ENCODE measurements around the gene SRSF1. TPM values are rescaled to one million over a fixed set of nuclear protein-coding genes. Genes with fewer than 3 reads are reported as not detected.

SRSF1 gene
- total RNA-seq, 2 donors from 2014 or later: 136 to 151 TPM

- TF ChIP-seq POLR2A (IDR thresholded peaks at IDR 0.05) (no peak), CTCF (IDR thresholded peaks at IDR 0.05) (no peak), POLR2AphosphoS5 (IDR thresholded peaks at IDR 0.05) (no peak)
- Histone ChIP-seq H3K4me3 (no peak overlapping the region), H3K27ac (no peak overlapping the region), H3K27me3 (replicated peaks; ENCODE audit: insufficient read depth) (no peaks in the 10 kb centered on the region), H3K4me1 (replicated peaks) (no peaks in the 10 kb centered on the region), H3K9me3 (no peaks in the 10 kb centered on the region), H3K36me3 (no peaks in the 10 kb centered on the region)
- 70% methylated on average over 1 of the region's 1 CpG for WGBS
- DNase-seq (ENCODE audit: low spot score): no peak
- intact Hi-C loops (cut with DNase I): no loop called here
These were observed 45.4 kb upstream of the SRSF1 start for GRCh38 chr17:58052407-58052806.

GRCh38 chr17:58051468-58051867 is 44.4 kb upstream of the SRSF1 start:
- Histone ChIP-seq H3K9me3 (no peaks in the 10 kb centered on the region), H3K27ac (no peak overlapping the region), H3K27me3 (replicated peaks; ENCODE audit: insufficient read depth) (no peaks in the 10 kb centered on the region), H3K4me1 (replicated peaks) (no peaks in the 10 kb centered on the region), H3K36me3 (no peaks in the 10 kb centered on the region), H3K4me3 (no peak overlapping the region)
- WGBS: 97% methylated on average over 1 of the region's 1 CpG
- no peak for DNase-seq (ENCODE audit: low spot score)
- TF ChIP-seq POLR2AphosphoS5 (IDR thresholded peaks at IDR 0.05) (no peak), POLR2A (IDR thresholded peaks at IDR 0.05) (no peak), CTCF (IDR thresholded peaks at IDR 0.05) (no peak)
- intact Hi-C loops (cut with DNase I): no loop called here

GRCh38 chr17:58050966-58051365 is 43.9 kb upstream of the SRSF1 start:
- intact Hi-C loops (cut with DNase I): no loop called here
- no peaks in the 10 kb centered on the region for H3K9me3 ChIP-seq
- 95% methylated on average over 2 of the region's 2 CpGs for WGBS

GRCh38 chr17:58049533-58049932 is 42.5 kb upstream of the SRSF1 start:
- Histone ChIP-seq H3K4me3 (no peak overlapping the region), H3K27me3 (replicated peaks; ENCODE audit: insufficient read depth) (no peaks in the 10 kb centered on the region), H3K36me3 (no peaks in the 10 kb centered on the region), H3K9me3 (no peaks in the 10 kb centered on the region), H3K27ac (no peak overlapping the region), H3K4me1 (replicated peaks) (no peaks in the 10 kb centered on the region)
- TF ChIP-seq CTCF (IDR thresholded peaks at IDR 0.05): no peak
- no peak for TF ChIP-seq POLR2AphosphoS5 (IDR thresholded peaks at IDR 0.05)
- TF ChIP-seq POLR2A (IDR thresholded peaks at IDR 0.05): no peak
- 97% methylated on average over 4 of the region's 4 CpGs for WGBS
- no peak for DNase-seq (ENCODE audit: low spot score)
- intact Hi-C loops (cut with DNase I): no loop called here

More at GRCh38 chr17:58050966-58051365, 43.9 kb upstream of the SRSF1 start:
- no peak for DNase-seq (ENCODE audit: low spot score)
- no peak overlapping the region for H3K4me3 ChIP-seq
- H3K4me1 ChIP-seq (replicated peaks): no peaks in the 10 kb centered on the region
- no peak overlapping the region for H3K27ac ChIP-seq
- no peak for TF ChIP-seq POLR2A (IDR thresholded peaks at IDR 0.05)
- TF ChIP-seq CTCF (IDR thresholded peaks at IDR 0.05): no peak
- TF ChIP-seq POLR2AphosphoS5 (IDR thresholded peaks at IDR 0.05): no peak
- H3K27me3 ChIP-seq (replicated peaks; ENCODE audit: insufficient read depth): no peaks in the 10 kb centered on the region
- no peaks in the 10 kb centered on the region for H3K36me3 ChIP-seq

- no peaks in the 10 kb centered on the region for H3K36me3 ChIP-seq
- DNase-seq (ENCODE audit: low spot score): no peak
- no peaks in the 10 kb centered on the region for H3K4me1 ChIP-seq (replicated peaks)
- H3K27me3 ChIP-seq (replicated peaks; ENCODE audit: insufficient read depth): no peaks in the 10 kb centered on the region
- 82% methylated on average over 4 of the region's 4 CpGs for WGBS
- TF ChIP-seq CTCF (IDR thresholded peaks at IDR 0.05): no peak
- no peak for TF ChIP-seq POLR2A (IDR thresholded peaks at IDR 0.05)
- intact Hi-C loops (cut with DNase I): no loop called here
- no peaks in the 10 kb centered on the region for H3K9me3 ChIP-seq
- H3K4me3 ChIP-seq: no peak overlapping the region
- no peak overlapping the region for H3K27ac ChIP-seq
These were observed 40.5 kb upstream of the SRSF1 start for GRCh38 chr17:58047376-58048150.

Measured in prostate gland (tissue), 2 donors.